Gastroesophageal sphincter (tissue), 3 donors: Measurements from ENCODE around the gene MAIP1.

Experiments used
- CTCF ChIP-seq, 4 experiments: fragments of 200-600 bp in 2 of 4; fragments of 450-650 bp in 2 of 4; sonication (generic) in 1 of 4; IDR thresholded peaks; one replicate each; pipeline ENCODE4 v1.5.1; 2017 to 2019; ENCODE audit warnings: antibody characterized with exemption in 4 of 4, mild to moderate bottlenecking in 2 of 4, moderate library complexity in 2 of 4
- EP300 ChIP-seq: sonication (generic); formaldehyde crosslinking; IDR thresholded peaks from one replicate; pipeline ENCODE4 v1.6.1; 2017; ENCODE audit warnings: antibody characterized with exemption, mild to moderate bottlenecking
- POLR2A ChIP-seq, 2 donors: fragments of 450-650 bp; IDR thresholded peaks; one replicate each; pipeline ENCODE4 v1.6.1; 2017; ENCODE audit warnings: antibody characterized with exemption in 2 of 2, mild to moderate bottlenecking in 2 of 2, moderate library complexity in 1 of 2
- POLR2AphosphoS5 ChIP-seq: sonication (generic); formaldehyde crosslinking; IDR thresholded peaks from one replicate; pipeline ENCODE4 v1.6.1; 2017; ENCODE audit warnings: antibody characterized with exemption

GRCh38 chr2:199994896-199995295 is 39.5 kb downstream of the MAIP1 start:
- TF ChIP-seq EP300 (no peak), POLR2A (IDR thresholded peaks at IDR 0.05) (no peak), CTCF (IDR thresholded peaks at IDR 0.05) (no peak), POLR2AphosphoS5 (no peak)
